DMS53 treated with DMSO at 0.1 percent for 48 hours (cell line): Measurements from ENCODE around the gene TMEM225.
"Not testable (repeated sequence)": the region's sequence is repeated elsewhere in the genome, so short reads cannot be mapped to it uniquely, and the experiment has no call there.

Experiments
- DNase-seq: peaks from one replicate; lab custom pipeline; 2025; ENCODE audit not compliant: unreplicated experiment; lab: John Stamatoyannopoulos, UW

TMEM225 gene, protein sequence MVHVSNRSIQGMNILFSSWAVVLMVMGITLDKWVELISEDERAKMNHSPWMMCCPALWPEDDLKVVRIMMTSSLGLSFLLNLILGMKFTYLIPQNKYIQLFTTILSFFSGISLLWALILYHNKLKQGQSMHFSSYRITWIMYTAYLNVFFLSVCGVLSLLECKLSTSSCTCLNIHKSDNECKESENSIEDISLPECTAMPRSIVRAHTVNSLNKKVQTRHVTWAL

DNA sequence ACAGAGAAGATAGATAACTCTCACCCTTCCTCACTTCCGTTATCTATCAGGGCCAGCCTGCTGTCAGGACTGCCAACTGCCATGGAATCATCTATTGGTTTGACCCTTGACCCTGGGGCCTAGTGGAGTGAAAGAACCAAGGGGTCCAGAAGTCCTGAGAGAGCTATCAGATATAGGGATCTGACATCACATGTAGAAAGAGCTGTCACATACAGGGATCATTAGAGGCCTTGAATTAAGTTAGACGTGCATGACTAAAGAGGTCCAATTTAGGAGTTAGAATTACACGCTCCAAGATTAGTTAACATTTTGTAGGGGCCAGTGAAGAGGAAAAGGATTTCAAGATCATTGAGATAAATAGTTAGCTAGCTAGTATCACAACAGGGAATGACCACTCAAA is at the start of gene TMEM225:
TSS of gene TMEM225 (minus strand) at position 101 of the 400 bp plus-strand sequence. CDS start 245 bp downstream, outside the sequence.
- DNase-seq: no peak

DNA sequence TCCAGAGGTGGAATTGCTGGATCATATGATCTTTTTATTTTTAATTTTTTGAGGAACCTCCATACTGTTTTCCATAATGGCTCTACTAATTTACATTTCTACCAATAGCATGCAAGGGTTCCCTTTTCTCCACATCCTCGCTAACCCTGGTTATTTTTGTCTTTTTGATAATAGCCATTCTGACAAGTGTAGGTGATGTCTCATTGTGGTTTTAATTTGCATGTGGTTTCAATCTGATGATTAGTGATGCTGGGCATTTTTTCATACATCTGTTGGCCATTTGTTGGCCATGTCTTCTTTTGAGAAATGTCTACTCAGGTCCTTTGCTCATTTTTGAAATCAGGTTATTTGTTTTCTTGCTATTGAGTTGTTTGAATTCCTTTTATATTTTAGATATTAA is 38.6 kb upstream of the TMEM225 start:
- no peak for DNase-seq

DNA sequence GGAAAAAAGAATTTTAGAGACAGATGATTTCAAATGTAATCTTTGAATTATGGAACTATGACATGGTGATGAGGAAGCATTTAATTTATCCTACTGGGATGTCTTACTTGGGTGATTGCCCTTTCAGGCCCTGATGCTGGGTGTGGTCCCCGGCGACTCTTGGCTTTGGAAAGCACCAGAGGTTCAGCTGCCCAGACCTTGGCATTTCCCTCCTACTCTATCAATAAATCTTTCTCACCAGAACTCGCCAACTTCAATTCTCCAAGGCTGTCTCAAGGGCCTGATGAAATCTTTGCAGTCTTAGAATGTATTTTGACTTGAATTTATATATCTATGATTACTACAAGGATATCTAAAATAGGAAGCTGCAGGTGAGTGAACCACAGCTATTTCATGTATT is 35.5 kb upstream of the TMEM225 start:
- no peak for DNase-seq

DNA sequence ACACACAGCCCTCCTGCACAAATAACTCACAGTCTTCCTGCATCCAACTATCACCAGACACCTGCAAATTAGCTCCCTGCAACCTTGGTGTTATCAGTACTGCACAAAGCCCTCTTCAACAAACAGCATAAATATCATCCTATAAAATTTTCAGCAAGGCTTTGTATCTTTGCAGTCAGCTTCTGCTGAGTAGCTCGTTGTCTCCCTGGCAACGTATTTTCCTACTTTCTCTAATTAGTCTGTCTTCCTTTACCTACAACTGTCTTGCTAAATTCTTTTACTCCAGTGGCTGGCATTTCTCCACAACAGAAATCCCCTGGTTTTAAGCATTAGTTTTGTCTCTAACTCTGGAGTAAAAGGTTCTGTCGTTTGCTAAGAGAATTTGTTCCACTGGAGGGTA is 20.4 kb upstream of the TMEM225 start:
- DNase-seq: no peak

DNA sequence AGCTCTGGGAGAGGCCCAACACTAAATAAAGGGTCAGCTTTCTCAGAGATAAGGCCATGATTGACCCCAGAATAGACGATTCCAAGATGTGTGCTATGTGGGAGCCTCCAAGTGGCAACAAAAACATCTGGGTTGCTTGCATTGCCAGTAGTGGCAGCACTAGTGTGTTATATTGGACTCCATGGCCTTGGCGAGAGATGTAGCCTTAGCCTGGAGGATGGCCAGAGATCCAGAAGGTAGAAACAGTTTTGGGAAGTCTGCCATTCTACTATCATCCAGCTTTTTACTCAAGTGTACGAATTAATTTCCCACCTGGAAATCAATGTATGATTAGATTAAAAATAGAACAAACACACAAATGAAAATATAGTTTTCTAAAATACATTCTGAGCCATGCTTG is 19.5 kb upstream of the TMEM225 start:
- no peak for DNase-seq

DNA sequence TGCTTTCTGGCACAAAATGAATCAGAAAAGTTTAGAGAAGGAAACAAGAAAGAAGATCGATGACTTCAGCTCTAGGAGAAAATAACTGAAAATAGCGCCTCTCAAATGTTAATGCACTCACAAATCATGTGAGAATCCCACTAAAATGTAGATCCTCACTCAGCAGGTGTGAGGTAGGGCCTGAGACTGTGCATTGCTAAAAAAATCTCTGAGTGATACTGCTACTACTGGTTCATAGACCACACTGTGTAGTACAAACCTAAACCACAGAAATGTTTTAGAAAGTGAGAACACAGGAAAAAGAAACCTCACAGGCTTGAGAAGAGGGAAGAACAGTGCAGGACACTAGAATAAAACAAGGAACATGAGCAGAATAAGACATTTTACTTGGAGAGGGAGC is 18.5 kb upstream of the TMEM225 start:
- DNase-seq: no peak

DNA sequence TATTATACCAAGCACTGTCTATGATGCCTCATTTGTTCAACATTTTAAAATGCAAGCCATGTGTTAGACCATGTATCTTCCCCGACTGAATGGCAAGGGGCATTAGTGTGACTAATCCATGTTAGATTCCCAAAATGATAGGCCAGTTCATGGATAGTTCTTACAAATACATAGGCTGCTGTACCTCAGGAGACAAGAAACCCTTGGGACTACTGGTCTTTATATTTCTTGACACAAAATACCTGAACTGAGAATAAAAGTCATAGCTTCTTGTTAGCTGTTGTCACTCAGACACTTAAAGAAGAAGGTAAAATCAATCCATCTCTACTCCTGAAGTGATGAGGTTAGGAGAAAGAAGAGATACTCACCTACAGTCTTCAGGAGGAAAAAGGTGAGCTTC is 16.4 kb upstream of the TMEM225 start, which contains the start of gene OR8D4:
TSS of gene OR8D4 (plus strand) at position 301 of the 400 bp plus-strand sequence. CDS start 4,265 bp downstream, outside the sequence.
- DNase-seq: no peak

DNA sequence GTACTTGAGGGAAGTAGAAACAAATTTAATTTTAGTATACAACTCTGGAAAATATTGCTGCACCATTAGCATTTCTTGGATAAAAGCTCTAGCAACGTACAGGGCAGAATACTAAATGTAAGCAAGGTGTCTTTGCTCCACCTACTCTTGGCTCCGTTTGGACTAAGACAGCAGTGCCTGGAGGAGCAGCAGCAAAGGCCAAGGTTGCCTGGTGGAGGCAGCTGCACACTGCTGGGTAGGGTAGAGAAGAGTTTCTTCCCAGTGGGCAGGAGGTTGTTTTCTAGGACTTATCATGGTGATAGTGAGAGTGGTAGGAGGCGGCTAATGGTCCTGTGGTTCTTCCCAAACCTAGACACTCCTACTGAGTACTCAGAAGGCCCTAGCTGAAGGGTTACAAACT is 14.3 kb upstream of the TMEM225 start:
- no peak for DNase-seq

DNA sequence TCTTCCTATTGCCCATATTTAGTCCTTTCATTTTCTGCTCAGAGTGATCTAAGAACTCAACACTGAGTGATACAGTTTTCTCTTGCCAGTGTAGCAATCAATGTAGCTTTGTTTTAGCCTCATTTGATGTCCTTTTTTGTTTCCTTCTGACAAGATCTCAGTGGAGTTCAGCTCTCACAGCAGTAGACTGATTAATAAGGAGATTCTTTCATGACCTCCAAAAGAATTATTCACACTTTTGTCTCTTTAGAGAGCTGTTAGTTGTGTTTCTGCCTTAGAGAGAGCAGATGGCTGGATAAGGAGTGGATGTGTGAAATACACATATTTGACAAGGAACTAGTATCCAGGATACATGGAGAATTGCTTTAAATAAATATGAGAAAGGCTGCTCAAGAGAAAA is 6.6 kb upstream of the TMEM225 start:
- DNase-seq: no peak

DNA sequence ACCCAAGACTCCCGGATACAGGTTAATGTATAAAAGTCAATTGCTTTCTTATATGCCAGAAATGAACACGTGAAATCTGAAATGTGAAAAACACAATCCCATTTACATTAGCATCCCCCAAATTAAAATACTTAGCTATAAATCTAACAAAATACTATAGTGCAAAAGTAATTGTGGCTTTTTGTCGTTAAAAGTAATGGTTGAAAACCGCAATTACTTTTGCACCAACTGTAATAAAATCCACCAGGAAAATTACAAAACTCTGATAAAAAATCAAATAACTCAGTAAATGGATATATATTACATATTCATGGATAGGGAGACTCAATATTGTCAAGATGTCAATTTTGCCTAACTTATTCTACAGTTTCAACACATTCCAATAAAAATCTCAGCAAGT is 4.6 kb downstream of the TMEM225 start:
- DNase-seq: no peak

DNA sequence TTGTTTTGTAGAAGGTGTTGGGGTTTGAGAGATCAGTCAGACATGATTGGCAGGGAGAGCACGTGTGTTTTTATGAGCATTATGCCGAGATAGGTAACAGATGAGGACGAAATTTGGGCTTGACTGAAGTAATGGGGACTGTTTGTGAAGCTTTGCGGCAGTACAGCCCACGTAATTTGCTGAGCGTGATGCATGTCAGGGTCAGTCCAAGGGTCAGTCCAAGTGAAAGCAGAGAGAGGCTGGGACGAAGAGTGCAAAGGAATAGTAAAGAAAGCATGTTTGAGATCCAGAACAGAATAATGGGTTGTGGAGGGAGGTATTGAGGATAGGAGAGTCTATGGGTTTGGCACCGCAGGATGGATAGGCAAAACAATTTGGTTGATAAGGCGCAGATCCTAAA is 17.7 kb downstream of the TMEM225 start:
- DNase-seq: not testable (repeated sequence)

DNA sequence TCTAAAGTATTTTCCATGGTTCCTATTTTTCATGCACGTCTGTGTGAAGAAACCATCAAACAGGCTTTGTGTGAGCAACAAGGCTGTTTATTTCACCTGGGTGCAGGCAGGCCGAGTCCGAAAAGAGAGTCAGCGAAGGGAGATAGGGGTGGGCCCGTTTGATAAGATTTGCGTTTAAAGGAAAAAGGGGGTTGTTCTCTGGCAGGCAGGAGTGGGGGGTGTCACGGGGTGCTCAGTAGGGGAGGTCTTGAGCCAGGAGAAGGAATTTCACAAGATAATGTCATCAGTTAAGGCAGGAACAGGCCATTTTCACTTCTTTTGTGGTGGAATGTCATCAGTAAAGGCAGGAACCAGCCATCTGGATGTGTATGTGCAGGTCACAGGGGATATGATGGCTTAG is 20.2 kb downstream of the TMEM225 start:
- not testable (repeated sequence) for DNase-seq

DNA sequence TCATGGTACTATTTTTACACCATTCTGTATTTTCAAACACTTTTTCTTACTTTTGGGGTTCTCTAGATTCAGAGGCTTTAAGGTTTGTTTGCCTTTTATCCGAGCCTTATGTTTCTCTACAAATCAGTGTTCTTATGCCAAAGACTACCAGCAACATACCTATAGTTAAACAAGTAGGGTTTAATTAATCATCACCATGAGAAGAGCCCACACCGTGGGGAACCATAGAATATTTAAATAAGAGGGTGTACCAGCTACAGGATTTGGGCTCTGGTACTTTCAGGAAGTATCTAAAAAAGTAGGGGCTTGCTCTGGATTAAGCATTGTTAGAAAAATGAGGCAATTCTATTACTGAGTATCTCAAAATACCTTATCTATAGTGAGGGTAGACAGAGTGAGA is 25.7 kb downstream of the TMEM225 start:
- no peak for DNase-seq

DNA sequence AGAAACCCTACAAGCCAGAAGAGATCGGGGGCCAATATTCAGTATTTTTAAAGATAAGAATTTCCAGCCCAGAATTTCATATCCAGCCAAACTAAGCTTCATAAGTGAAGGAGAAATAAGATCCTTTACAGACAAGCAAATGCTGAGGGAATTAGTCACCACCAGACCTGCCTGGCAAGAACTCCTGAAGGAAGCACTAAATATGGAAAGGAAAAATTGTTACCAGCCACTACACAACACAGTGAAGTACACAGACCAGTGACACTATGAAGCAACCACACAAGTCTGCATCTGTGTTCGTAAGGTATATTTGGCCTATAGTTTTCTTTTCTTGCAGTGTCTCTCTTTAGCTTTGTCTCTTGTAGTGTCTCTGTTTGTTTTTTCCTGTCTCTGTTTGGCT is 29.0 kb downstream of the TMEM225 start:
- DNase-seq: no peak

DNA sequence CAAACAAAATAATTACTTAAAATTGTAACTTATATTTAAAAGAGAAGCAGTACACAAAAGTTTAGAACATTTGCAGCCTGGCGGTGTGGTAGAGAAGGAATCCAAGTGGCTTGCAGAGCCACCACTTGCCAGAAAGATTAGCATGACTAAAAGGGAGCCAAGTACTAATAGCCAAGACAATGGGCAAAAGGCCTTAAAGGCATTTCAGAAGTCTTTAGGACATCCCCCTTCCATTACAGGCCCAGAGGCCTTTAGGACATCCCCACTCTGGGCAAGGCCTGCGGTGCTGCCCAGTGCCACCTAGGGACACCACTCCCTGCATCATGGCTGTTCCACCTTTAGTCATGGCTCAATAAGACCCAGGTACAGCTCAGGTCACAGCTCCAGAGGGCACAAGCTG is 32.4 kb downstream of the TMEM225 start:
- DNase-seq: no peak

DNA sequence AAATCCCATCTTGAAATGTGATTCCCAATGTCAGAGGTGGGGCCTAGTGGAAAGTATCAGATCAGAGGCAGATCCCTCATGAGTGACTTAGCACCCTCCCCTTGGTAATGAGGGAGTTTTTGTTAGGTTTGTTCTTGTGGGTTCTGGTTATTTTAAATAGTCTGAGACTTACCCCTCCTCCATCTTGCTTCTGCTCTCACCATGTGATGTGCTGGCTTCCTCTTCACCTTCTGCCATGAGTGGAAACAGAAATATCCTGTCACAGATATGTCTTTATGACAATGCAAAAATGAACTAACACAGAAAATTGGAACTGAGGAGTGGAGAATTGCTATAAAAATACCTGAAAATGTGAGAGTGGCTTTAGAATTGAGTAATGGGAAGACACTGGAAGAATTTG is 33.1 kb downstream of the TMEM225 start:
- no peak for DNase-seq

DNA sequence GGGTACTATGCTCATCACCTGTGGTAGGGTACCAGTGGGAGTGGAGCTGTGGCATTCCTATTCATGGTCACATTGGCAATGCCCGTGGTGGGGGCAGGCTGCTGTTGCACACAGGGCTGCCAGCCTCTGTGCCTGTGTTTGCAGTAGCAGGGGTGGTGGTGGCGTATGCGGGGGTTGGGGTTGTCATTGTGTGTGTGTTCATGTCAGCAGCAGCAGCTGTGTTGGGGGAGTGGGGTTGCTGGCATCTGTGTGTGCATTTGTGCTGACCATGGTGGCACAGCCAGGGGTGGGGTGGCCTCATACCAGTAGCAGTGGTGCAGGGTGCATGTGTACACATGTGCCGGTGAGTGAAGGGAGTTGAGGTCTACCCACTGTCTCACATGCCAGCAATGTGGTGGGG is 34.4 kb downstream of the TMEM225 start:
- no peak for DNase-seq

DNA sequence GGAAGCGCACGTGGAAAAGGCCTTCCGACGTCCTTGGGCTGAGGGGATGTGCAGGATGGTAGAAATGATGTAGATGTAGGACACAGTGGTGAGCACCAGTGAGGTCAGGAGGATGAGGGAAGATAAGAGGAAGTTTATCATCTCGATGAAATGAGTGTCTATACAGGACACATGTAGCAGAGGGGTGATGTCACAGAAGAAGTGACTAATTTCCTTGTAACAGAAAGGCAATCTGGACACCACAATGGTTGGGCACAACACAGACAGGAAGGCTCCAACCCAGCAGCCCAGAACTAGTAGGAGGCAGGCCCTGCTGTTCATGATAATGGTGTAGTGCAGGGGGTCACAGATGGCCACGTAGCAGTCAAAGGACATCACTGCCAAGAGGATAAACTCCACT is 44.3 kb downstream of the TMEM225 start:
- DNase-seq: no peak

DNA sequence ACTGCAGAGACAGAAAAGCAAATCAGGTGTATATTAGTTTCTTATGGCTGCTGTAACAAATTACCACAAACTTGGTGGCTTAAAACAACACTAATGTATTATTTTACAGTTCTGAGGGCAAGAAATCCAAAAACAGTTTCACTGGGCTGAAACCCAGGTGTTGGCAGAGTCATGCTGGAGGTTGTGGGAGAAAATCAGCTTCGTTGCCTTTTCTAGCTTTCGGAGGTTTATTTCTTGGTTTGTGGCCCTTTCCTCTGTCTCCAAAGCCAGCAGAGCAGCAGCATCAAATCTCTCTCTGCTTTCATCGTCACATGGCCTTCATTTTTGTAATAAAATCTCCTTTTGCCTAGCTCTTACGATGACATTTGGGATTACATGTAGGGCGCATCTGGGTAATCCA is 46.3 kb downstream of the TMEM225 start:
- DNase-seq: no peak

DNA sequence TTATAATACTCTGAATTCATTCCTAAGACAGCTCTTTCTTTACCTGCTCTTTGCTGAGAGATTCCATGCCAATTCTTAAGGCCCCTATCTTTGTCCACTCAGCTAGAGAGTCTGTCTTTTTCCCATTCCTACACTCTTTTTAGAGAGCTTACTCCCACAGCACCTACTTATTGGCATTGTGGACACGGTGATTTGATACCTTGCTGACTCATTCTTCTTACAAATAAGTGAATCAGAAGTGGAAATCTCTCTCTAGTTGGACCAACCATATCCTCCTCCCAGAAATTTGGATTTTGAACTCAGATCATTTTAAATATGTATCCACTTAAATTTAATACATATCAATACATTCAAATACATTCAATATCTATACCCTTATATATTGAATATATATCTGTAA is 46.8 kb downstream of the TMEM225 start:
- DNase-seq: peak; percentile 43

DNA sequence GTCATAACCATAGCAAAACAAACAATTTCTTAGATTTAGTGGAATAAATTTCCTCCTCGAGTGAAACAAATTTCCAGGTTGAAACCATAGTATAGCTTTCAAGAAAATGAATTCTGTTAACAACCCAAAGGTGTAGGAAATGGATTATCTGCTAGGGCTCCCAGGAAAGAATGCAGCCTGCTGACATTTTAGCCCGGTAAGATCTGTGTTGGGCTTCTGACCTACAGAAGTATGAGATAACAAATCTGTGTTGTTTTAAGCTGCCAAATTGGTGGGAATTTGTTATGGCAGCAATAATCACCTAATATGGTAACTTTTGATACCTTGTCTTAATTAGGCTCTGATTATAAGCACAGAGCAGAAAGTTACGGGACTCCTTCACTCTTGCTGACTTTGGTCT is 47.3 kb downstream of the TMEM225 start:
- no peak for DNase-seq

DNA sequence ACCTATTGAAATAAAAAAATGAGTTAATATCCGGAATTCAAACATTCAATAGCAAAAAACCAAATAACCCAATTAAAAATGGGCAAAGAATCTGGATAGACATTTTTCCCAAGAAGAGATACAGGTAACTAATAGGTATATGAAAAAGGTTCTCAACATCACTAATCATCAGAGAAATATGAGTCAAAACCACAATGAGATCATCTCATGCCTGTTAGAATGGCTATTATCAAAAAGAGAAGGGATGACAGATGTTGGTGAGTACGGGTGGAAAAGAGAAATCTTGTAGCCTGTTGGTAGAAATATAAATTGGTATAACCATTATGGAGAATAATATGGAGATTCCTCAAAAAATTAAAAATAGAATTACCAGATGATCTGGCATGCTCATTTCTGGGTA is 52.4 kb downstream of the TMEM225 start:
- DNase-seq: no peak
